Measurements from ENCODE around the gene FA2H.
"Not testable (repeated sequence)": the region's sequence is repeated elsewhere in the genome, so short reads cannot be mapped to it uniquely, and the experiment has no call there.

Gene FA2H

GRCh38 chr16:74774223-74775139, at the start of gene FA2H:
FA2H (minus strand) TSS chr16:74774820; CDS start chr16:74774755, 65 bp downstream.
- peak; percentile 92 for DNase-seq (ENCODE audit: low spot score)

DNA sequence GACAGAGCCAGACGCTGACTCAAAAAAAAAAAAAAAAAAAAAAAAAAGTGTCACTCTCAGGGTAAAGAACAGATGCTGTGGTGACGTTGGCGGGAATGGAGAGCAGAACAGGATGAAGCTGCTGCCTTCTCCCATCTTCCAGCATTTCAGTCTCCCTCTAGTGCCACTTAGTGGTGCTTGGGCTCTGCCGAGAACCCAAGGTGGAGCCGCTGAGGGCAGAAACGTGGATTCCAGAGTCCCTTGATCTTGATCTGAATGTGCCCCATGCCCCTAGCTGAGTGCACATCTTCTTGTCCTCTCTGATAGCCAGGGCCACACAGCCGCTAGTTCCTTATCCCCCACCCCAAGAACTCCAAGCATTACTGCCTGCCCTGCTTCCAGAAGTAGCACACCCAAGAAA, 43.2 kb upstream of the FA2H start:
- no peak for DNase-seq (ENCODE audit: low spot score)

- peak; percentile 80 for DNase-seq (ENCODE audit: low spot score)
Measured at GRCh38 chr16:74813109-74813641, 38.6 kb upstream of the FA2H start.

GRCh38 chr16:74811911-74812310, 37.3 kb upstream of the FA2H start:
- no peak for DNase-seq (ENCODE audit: low spot score)

DNA sequence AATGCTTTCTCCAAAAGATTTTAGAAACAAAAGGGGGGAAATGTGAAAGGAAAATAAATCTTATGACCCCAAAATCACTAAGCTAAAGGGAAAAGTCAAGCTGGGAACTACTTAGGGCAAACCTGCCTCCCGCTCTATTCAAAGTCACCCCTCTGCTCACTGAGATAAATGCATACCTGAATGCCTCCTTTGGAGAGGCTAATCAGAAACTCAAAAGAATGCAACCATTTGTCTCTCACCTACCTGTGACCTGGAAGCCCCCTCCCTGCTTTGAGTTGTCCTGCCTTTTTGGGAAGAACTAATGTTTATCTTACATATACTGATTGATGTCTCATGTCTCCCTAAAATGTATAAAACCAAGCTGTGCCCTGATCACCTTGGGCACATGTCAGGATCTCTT, 36.6 kb upstream of the FA2H start:
- DNase-seq (ENCODE audit: low spot score) = not testable (repeated sequence)

GRCh38 chr16:74807052-74807646, 32.5 kb upstream of the FA2H start:
- DNase-seq (ENCODE audit: low spot score) = no peak

DNA sequence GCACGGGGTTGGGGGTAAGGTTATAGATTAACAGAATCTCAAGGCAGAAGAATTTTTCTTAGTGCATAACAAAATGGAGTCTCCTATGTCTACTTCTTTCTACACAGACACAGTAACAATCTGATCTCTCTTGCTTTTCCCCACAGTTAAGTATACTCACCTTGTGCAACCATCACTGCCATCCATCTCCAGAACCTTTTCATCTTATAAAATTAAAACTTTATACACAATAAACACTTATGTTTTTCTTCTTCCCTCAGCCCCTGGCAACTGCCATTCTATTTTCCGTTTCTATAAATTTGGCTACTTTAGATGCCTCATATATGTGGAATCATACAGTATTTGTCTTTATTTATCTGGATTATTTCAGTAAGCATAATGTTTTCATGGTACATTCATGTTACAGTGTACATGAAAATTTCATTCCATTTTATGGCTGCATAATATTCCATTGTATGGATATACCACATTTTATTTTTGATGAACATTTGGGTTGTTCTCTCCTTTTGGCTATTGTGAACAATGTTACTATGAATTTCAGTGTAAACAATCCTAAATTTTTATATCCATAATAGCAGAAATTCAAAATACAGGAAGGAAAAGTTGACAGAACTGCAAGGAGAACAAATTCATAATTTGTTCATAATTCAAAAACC, 25.7 kb upstream of the FA2H start:
- no peak for DNase-seq (ENCODE audit: low spot score)

GRCh38 chr16:74797414-74797813, 22.8 kb upstream of the FA2H start:
- no peak for DNase-seq (ENCODE audit: low spot score)

DNA sequence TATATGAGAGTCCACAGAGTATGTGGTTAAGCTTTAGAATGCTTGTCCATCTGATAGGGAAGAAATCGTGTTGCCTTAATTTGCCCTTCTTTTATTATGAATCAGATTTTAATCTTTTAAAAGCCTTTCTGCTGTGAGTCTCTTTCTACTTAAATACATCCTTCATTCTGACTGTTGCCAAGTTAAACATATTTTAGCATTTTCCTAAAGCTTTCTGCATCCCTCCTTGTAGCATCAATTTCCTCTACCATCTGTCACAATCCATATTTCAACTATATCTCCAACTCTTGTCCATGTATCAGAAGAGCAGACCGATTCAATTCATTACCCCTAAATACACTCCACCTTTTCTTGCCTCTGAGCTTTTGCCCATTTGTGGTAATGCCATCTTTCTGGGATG, 20.5 kb upstream of the FA2H start:
- DNase-seq (ENCODE audit: low spot score) = no peak

GRCh38 chr16:74794668-74795067, 20.0 kb upstream of the FA2H start:
- no peak for DNase-seq (ENCODE audit: low spot score)

- DNase-seq (ENCODE audit: low spot score) = no peak
Measured at GRCh38 chr16:74793571-74793970, 19.0 kb upstream of the FA2H start.

DNA sequence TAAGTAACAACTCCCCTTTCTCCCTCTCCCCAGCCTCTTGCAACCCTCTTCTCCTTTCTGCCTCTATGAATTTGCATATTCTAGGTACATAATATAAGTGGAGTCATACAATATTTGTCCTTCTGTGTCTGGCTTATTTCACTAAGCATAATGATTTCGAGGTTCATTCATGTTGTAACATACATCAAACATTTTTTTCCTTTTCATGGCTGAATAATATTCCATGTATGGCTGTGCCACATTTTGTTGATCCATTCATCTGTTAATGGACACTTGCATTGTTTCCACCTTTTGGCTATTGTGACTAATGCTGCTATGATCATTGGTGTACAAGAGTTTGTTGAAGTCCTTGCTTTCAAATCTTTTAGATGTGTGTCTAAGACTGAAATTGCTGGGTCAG, 17.6 kb upstream of the FA2H start:
- no peak for DNase-seq (ENCODE audit: low spot score)

DNA sequence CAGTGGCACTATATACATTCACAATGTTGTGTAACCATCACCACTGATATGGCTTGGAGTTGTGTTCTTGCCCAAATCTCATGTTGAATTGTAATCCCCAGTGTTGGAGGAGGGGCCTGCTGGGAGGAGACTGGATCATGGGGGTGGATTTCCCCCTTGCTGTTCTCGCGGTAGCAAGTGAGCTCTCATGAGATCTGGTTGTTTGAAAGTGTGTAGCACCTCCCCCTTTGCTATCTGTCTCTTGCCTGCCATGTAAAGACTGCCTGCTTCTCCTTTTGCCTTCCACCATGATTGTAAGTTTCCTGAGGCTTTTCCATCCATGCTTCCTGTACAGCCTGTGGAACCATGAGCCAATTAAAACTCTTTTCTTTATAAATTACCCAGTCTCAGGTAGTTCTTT, 17.1 kb upstream of the FA2H start:
- not testable (repeated sequence) for DNase-seq (ENCODE audit: low spot score)

GRCh38 chr16:74788108-74788507, 13.5 kb upstream of the FA2H start:
- DNase-seq (ENCODE audit: low spot score) = no peak

DNA sequence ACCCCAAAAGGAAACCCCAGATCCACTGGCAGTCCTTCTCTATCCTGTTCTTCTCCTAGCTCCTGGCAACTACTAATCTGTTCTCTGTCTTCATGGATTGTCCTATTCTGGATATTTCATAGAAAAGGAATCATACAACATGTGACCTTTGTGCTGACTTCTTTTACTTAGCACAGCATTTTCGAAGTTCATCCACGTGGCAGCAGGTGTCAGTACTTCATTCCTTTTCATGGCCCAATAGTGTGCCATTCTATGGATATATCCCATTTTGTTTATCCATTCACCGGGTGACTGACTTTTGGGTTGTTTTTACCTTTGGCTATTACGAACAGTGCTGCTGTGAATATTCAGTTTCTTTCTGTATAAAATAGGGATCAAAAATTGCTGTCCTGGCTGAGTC, 10.4 kb upstream of the FA2H start:
- DNase-seq (ENCODE audit: low spot score) = no peak

GRCh38 chr16:74778646-74779045, 4.0 kb upstream of the FA2H start:
- DNase-seq (ENCODE audit: low spot score) = no peak

GRCh38 chr16:74776926-74777325, 2.3 kb upstream of the FA2H start:
- no peak for DNase-seq (ENCODE audit: low spot score)

- no peak for DNase-seq (ENCODE audit: low spot score)
Measured at GRCh38 chr16:74775255-74775654, 635 bp upstream of the FA2H start.

- DNase-seq (ENCODE audit: low spot score) = no peak
Measured at GRCh38 chr16:74773446-74774222, 986 bp downstream of the FA2H start.

GRCh38 chr16:74771656-74772315, 2.8 kb downstream of the FA2H start:
- no peak for DNase-seq (ENCODE audit: low spot score)

DNA sequence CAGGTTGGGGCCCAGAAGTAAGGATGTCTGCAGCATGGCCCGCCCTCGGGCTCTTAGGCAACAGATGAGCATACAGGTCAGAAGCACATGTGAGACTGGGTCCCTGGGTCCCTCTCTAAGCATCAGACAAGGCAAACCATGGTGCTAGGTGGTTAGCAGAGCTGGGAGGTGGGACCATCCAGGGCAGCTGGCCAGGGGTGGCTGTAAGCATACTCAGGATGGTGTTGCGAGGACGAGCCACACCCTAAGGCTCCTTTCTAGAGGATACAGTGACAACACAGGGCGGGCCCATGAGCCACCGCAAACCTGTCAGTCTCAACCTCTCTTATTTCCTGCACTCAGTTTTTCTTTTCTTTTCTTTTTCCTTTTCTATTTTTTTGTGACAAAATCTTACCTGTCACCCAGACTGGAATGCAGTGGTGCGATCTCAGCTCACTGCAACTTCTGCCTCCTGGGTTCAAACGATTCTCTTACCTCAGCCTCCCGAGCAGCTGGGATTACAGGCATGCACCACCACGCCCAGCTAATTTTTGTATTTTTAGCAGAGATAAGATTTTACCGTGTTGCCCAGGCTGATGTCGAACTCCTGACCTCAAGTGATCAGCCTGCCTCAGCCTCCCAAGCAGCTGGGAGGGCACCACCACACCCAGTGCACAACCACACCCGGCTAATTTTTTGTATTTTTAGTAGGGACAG, 3.6 kb downstream of the FA2H start:
- DNase-seq (ENCODE audit: low spot score) = no peak

Data from putamen (tissue), 1 donor.